ENCODE measurements around the gene SLC25A3. TPM values are rescaled to one million over a fixed set of nuclear protein-coding genes. Genes with fewer than 3 reads are reported as not detected.
"Not testable (repeated sequence)": the region's sequence is repeated elsewhere in the genome, so short reads cannot be mapped to it uniquely, and the experiment has no call there.

SLC25A3 gene
- total and polyA plus RNA-seq, 4 donors, result 223 to 400 (median 292) TPM

GRCh38 chr12:98551787-98552186, 41.7 kb upstream of the SLC25A3 start:
- no peak for TF ChIP-seq YY1 (IDR thresholded peaks at IDR 0.05)
- TF ChIP-seq HNF4A (conservative IDR thresholded peaks at IDR 0.05), result no peak
- TF ChIP-seq RXRA (IDR thresholded peaks at IDR 0.05), result no peak
- no peak for TF ChIP-seq TAF1 (conservative IDR thresholded peaks at IDR 0.05)
- TF ChIP-seq FOXA1 (IDR thresholded peaks at IDR 0.05), result no peak
- TF ChIP-seq ZBTB33 (IDR thresholded peaks at IDR 0.05), result no peak
- TF ChIP-seq NR2F2 (IDR thresholded peaks at IDR 0.05), result no peak
- no peak for TF ChIP-seq MAX (IDR thresholded peaks at IDR 0.05)
- no peak for TF ChIP-seq EGR1 (IDR thresholded peaks at IDR 0.05; ENCODE audit: low read depth in 2 of 2)
- TF ChIP-seq RAD21 (IDR thresholded peaks at IDR 0.05), result no peak
- no peak for TF ChIP-seq CTCF (IDR thresholded peaks at IDR 0.05; ENCODE audit: low read depth, low read length, missing input control)
- TF ChIP-seq GABPA (IDR thresholded peaks at IDR 0.05 in 1 of 2, conservative IDR thresholded peaks at IDR 0.05 in 1 of 2), result no peak
- no peak for TF ChIP-seq HNF4G (IDR thresholded peaks at IDR 0.05)
- no peak for TF ChIP-seq SP1 (IDR thresholded peaks at IDR 0.05)
- no peak for TF ChIP-seq ATF3 (IDR thresholded peaks at IDR 0.05)
- no peak for TF ChIP-seq FOXA2 (IDR thresholded peaks at IDR 0.05)
- TF ChIP-seq REST (IDR thresholded peaks at IDR 0.05), result no peak
- H3K9ac ChIP-seq (ENCODE audit: low read depth in 1 of 2, low read length in 2 of 2), result no peak overlapping the region
- H3K4me1 ChIP-seq (ENCODE audit: control insufficient read depth in 4 of 4, insufficient read depth in 4 of 4, low read length in 3 of 4), result no peaks in the 10 kb centered on the region
- peaks cover 0 to 23% (median 14%) of the 10 kb centered on the region in 4 donors for H3K36me3 ChIP-seq (ENCODE audit: control insufficient read depth in 4 of 4, insufficient read depth in 3 of 4, low read depth in 1 of 4, low read length in 3 of 4)
- H3K27me3 ChIP-seq (ENCODE audit: control insufficient read depth in 4 of 4, insufficient read depth in 4 of 4, low read length in 3 of 4), result no peaks in the 10 kb centered on the region
- H3K9me3 ChIP-seq (ENCODE audit: control insufficient read depth in 4 of 4, low read length in 3 of 4), result no peaks in the 10 kb centered on the region
- no peak overlapping the region for H3K27ac ChIP-seq (ENCODE audit: low read depth in 1 of 2, low read length in 2 of 2)
- DNase-seq (ENCODE audit: low spot score), result no peak
- WGBS, result 98% methylated on average over 3 of the region's 3 CpGs
- no peak overlapping the region for H3K4me3 ChIP-seq (ENCODE audit: low read depth in 1 of 3, low read length in 3 of 3)

- not testable (repeated sequence) for H3K4me3 ChIP-seq (ENCODE audit: low read depth in 1 of 3, low read length in 3 of 3); DNase-seq (ENCODE audit: low spot score); H3K27ac ChIP-seq (ENCODE audit: low read depth in 1 of 2, low read length in 2 of 2)
Observed at GRCh38 chr12:98558097-98558496, 35.4 kb upstream of the SLC25A3 start.

More at GRCh38 chr12:98558097-98558496, 35.4 kb upstream of the SLC25A3 start:
- not testable (repeated sequence) for H3K9me3 ChIP-seq (ENCODE audit: control insufficient read depth in 4 of 4, low read length in 3 of 4); H3K27me3 ChIP-seq (ENCODE audit: control insufficient read depth in 4 of 4, insufficient read depth in 4 of 4, low read length in 3 of 4); H3K9ac ChIP-seq (ENCODE audit: low read depth in 1 of 2, low read length in 2 of 2); H3K36me3 ChIP-seq (ENCODE audit: control insufficient read depth in 4 of 4, insufficient read depth in 3 of 4, low read depth in 1 of 4, low read length in 3 of 4); H3K4me1 ChIP-seq (ENCODE audit: control insufficient read depth in 4 of 4, insufficient read depth in 4 of 4, low read length in 3 of 4)
- WGBS, result 91% methylated on average over 4 of the region's 4 CpGs

All from liver (tissue), 9 donors.